GM18951 (cell line): ENCODE results near the gene STK17A.

Source experiments
- POLR2A ChIP-seq: IDR thresholded peaks from 4 replicates; pipeline ENCODE4 v1.6.1; 2011; ENCODE audit warnings: mild to moderate bottlenecking; ENCODE audit not compliant: insufficient read length, insufficient read depth; ENCODE audit errors: extremely low read depth
- in situ Hi-C: fragments of 300-500 bp; cut with MboI; formaldehyde crosslinking; loops from one replicate; pipeline ENCODE4 v1.12.0; 2022; ENCODE audit warnings: low sequenced_read_pairs, mixed read lengths, inconsistent platforms; ENCODE audit not compliant: unreplicated experiment

The STK17A gene

GRCh38 chr7:43639858-43640491 is 57.1 kb downstream of the STK17A start:
- TF ChIP-seq POLR2A: no peak
- in situ Hi-C loops: no loop called here

DNA sequence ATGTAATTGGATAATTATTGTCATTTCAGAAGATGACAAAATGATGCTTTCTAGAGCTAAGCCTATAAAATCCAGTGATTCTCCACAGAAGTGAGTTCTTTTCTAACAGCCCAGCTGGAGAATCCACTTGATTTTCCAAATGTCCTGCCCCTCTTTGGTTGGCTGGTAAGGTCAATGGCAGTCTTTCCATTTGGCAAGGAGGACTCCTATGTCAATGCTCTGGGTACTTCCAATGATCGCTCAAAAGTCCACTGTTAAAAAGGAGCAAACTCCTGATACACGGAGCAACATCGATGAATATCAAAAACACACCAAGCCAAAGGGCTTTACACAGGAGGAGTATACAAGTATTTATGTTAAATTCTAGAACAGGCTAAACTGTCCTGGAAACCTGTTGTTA is 57.8 kb downstream of the STK17A start:
- no peak for TF ChIP-seq POLR2A

GRCh38 chr7:43642897-43643630 is 60.2 kb downstream of the STK17A start:
- TF ChIP-seq POLR2A: peak; percentile 33
- in situ Hi-C loops: no loop called here

More for the DNA sequence above, 57.8 kb downstream of the STK17A start:
- in situ Hi-C loops: no loop called here

DNA sequence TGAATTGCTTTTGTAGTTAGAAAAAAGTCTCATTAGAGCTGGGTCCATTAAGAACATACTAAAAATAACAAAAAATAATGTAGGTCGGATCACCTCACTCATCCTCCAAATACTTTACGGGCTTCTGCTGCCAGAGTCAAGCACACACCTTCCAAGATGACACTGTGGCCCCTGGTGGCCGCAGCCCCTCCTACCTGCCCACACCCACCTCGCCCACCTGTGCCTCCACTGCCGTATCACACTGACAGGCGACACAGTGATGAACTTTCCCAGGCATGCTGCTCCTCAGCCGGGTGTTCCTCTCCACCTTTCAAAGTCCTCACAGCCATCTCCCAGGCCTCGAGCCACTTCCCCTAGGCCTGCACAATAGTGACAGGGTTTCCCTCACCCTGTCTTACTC is 60.9 kb downstream of the STK17A start:
- no peak for TF ChIP-seq POLR2A
- in situ Hi-C loops: no loop called here

DNA sequence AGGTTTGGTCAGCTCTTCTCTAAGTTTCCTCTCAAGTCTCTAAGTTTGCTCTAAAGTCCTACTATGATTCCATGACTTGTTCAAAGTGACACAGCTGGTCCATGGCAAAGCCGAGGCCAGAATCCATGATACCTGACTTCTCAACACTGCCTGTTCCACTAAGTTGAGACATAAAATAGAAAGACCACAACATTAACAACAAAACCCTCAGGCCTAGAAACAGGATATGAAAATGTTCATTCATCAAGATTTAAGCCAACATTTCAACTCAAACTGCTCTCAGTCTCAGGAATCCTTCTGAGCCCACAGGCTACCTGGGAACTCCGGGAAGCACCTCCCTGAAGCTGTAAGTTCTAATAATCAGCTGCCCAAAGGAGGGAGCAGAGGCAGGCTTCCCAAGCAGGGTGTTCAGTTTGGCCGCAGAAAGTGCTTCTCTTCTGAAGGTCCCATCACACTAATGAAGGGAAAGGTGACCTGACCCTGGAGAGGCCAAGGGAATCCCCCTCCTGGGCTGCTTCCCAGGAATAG is 62.9 kb downstream of the STK17A start:
- in situ Hi-C loops: no loop called here
- no peak for TF ChIP-seq POLR2A

DNA sequence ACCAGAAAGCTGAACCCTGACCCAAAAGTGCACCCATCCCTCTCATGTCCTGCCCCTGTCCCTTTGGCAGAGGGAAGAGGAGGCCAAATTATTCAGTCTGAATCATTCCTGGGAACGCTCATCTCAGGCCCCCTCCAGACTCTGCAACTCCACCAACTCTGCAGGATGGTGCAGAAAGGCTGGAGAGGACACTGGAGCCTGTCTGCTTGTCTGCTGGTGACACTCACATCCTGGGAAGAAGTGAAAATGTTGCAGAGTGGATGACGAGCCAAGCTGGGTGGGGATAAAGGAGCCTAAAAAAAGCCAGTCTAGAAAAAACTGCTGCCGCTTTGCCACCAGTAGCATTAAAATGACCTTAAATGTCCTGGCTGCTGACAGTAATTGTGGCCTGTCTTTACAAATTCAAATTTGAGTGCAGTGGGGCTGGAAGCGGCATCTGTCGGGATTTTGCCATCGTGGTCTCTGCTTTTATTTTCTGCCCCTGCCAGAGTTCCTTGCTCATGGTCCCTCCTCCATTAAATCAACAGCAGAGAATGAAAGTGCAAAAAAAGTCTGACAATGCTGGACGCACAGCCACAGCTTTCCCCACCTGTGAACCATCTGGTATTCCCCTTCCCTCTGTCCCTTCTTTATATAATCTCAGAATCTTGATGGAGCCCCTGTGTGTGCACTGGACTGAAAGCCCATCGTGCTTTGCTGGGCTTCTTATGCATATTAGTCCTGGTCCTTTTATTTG is 63.9 kb downstream of the STK17A start:
- in situ Hi-C loops: no loop called here
- peak; percentile 17 for TF ChIP-seq POLR2A

- TF ChIP-seq POLR2A: no peak
- in situ Hi-C loops: no loop called here
Measured at GRCh38 chr7:43647339-43647672, 64.4 kb downstream of the STK17A start.

- in situ Hi-C loops: no loop called here
- TF ChIP-seq POLR2A: peak; percentile 31
Measured at GRCh38 chr7:43647673-43648472, 65.0 kb downstream of the STK17A start.

- no peak for TF ChIP-seq POLR2A
- in situ Hi-C loops: no loop called here
Measured at GRCh38 chr7:43648473-43649406, 65.8 kb downstream of the STK17A start.

- in situ Hi-C loops: no loop called here
- TF ChIP-seq POLR2A: no peak
Measured at GRCh38 chr7:43649755-43650274, 66.9 kb downstream of the STK17A start.

DNA sequence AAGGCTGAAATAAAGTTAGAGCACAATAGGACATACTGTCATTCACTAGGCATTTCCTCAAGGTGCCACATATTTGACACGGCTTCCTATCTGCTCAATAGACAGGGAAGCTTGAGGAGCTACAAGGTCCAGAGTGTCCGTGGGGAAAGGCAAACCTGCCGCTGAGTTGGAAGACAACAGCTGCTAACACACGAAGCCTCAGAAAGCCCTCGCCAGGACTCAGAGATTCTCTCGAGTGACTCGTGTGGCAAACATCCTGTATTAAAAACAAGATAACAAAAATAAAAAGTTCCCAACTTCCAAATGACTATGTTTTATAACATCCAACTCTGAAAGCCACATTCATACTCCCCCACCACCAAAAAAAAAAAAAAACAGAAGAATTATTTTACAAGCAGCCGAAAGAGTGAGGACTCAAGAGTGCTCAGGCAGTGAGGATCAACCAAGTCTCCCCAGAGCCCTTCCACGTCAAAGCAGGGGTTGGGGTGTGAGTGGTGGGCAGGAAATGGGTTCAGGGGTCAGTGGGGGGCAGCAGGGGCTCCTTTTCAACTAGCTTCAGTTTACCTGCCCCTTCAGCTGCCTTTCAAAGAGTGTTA is 67.6 kb downstream of the STK17A start:
- TF ChIP-seq POLR2A: peak; percentile 17
- in situ Hi-C loops: no loop called here
